GM12873 (cell line): ENCODE measurements around the gene KCNV2.

Experiments
- TF ChIP-seq, protein P1 (sequence below): IDR thresholded peaks from 2 replicates; pipeline ENCODE4 v1.5.1; 2012; ENCODE audit warnings: low read depth, mild to moderate bottlenecking, moderate library complexity, low read length, control low read depth; ENCODE audit not compliant: insufficient read depth; ENCODE audit errors: missing control alignments

Gene KCNV2

DNA sequence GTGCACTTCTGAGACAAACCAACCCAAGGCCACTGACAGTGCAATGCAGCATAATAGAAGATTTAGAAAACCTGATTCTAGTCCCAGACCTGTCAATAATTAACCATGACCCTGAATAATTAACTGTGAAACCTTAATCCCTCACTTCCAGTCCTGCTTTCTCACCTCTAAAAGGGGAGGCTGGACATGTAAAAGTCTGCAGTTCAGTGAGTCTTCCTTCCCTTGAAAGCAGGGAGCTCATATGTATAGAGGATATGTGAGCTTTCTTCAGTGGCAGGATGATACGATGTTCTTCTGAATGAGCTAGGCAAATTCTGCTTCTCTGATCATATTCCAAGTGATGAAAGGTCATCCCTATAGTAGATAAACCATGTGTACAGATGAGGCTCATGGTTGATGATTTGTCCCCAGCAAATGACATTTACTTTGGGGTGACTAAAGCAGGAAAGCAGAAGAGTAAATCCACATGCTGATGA lies 2.9 kb downstream of the KCNV2 start:
- TF ChIP-seq, protein P1, sequence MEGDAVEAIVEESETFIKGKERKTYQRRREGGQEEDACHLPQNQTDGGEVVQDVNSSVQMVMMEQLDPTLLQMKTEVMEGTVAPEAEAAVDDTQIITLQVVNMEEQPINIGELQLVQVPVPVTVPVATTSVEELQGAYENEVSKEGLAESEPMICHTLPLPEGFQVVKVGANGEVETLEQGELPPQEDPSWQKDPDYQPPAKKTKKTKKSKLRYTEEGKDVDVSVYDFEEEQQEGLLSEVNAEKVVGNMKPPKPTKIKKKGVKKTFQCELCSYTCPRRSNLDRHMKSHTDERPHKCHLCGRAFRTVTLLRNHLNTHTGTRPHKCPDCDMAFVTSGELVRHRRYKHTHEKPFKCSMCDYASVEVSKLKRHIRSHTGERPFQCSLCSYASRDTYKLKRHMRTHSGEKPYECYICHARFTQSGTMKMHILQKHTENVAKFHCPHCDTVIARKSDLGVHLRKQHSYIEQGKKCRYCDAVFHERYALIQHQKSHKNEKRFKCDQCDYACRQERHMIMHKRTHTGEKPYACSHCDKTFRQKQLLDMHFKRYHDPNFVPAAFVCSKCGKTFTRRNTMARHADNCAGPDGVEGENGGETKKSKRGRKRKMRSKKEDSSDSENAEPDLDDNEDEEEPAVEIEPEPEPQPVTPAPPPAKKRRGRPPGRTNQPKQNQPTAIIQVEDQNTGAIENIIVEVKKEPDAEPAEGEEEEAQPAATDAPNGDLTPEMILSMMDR, result no peak

DNA sequence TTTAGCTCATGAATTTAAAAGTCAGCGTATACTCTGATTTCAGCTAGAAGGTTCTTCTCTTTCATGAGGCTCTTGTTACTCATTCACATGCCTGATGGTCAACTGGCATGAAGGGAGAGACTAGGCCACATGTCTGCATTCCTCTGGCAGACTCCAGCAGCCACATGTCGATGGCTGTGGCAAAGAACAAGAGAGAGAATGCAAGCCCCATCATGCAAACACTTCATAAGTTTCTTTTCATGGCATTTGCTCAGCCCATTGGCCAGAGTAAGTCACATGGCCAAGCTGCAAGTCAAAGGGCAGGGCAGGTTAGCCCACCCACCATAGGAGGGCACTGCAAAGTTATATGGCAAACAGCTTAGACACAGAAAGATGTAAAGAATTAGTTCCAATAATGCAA lies 5.4 kb downstream of the KCNV2 start:
- TF ChIP-seq, protein P1, result no peak

DNA sequence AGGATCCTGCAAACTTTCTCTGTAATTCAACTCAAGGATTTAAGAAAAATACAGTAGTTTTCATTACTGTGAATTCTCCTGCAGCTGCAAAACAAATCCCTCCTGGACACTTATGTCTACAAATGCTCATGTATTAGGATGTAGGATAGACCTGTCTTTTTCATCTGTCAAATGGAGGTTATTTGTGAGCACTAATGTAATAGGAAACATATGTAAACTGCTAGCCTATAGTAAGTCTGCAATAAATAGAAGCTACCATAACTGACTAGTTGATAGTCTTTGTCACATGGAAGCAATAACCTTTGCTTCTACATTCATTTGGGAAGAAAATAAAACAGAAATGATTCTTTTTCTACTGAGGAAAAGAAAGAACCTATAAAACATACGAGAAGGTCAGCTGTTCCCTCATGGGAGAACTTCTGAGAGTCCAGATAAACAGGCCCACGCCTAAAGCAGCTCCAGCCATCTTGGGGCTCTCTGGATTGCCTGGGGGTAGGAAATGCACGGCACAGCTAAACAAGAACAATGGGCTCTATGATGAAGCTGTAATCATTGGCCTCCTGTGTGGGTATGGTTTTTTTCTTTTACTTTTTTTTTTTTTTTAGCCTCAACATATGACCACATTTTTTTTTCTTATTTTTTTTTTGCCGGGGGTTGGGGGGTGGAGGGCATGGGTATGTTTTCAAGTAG lies 6.2 kb downstream of the KCNV2 start:
- TF ChIP-seq, protein P1, result no peak

DNA sequence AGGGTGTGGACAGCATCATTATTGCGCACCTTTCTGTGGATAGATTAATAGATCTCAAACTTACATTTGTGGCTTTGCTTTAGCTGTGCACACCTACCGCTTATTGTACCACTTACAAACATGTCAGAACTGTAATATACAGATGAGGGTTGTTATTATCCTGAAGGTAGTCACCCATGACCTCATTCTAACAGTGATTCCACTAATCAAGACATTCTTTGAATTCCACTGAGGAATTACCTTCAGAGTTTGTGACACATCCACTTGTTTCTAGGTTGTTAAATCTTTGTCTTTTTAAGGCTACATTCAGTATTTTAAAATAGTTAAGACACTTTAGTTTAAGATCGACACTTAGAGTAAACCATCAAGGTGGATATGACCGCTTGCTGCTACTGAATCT lies 7.8 kb downstream of the KCNV2 start:
- TF ChIP-seq, protein P1, result no peak

DNA sequence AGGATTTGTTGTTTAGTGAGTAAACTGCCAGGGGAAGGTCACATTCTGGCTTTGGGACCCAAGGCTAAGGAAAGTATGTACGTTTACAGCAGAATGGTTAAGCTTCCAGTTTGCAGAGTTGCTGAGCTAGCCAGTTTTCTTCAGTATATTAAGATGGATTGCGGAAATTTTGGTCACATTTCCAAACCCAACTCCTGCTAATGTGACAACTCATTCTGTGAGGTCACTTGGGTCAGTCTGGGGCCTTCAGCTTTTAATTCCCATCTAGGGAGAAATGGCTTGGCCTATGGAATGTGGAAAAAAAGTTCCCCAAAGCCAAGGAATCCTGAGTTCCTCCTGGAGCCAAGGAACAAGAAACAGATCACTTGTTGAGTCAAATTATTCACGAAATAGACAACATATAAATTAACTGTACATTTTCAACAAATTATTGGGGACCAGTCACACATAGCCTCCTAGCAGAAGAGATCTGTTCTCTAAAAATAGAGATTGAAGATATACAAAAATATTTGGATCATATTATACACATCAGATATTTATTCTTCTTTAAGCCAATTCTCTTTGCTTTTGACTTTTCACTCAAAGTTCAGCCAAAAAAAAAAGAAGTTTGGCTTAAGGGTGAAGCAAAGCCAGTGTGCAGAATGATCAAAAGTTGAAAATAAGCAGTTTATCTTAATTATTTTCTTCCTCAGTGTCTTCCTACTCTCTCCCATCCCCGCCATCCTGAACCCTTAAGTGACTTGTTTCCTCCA lies 8.8 kb downstream of the KCNV2 start:
- TF ChIP-seq, protein P1, result no peak

DNA sequence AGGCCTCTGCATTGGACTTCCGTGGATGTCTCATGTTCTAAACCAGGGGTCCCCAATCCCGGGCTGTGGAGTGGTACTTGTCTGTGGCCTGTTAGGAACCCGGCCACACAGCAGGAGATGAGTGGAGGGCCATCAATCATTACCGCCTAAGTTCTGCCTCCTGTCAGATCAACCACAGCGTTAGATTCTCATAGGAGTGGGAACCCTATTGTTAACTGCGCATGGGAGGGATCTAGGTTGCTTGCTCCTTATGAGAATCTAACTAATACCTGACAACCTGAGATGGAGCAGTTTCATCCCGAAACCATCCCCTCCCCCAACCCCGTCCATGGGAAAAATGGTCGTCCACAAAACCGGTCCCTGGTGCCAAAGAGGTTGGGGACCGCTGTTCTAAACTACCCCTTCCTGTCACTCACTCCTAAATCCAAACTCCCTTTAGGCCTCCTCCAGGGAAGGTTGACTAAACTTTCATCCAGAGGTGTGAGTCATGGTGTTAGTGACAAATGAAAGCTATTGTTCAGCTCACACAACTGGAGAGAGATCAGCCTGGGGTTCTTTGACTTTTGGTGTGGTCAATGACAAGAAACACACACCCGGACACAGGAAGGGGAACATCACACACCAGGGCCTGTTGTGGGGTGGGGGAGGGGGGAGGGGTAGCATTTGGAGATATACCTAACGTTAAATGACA lies 9.5 kb downstream of the KCNV2 start:
- TF ChIP-seq, protein P1, result no peak

DNA sequence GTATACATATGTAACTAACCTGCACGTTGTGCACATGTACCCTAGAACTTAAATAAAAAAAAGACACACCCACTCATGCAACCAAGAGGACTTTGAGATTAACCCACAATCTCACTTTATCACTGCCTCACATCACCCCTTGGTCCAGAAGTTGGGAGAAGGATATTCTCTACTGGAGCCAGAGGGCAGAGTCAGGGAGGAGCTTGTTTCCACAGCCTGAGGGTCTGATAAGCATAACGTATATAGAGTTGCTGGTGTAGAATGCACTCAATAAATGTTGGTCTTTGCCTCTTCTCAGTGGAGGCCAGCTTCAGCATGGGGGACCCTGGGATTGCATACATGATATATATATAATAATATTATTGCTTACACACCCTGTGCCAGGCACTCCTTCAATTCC lies 10.1 kb downstream of the KCNV2 start:
- TF ChIP-seq, protein P1, result no peak
